HepG2 (cell line): ENCODE results near the gene RNF4.

Source experiments
- GATAD2A ChIP-seq: IDR thresholded peaks from 2 replicates; pipeline ENCODE4 v1.6.1; 2016
- HMGXB3 ChIP-seq: sonication (generic); formaldehyde crosslinking; IDR thresholded peaks from 2 replicates; pipeline ENCODE4 v1.4.0; 2020; ENCODE audit warnings: missing genetic modification reagents, borderline replicate concordance
- ZNF570 ChIP-seq: sonication (generic); formaldehyde crosslinking; IDR thresholded peaks from 2 replicates; pipeline ENCODE4 v1.4.0; 2020; ENCODE audit warnings: mild to moderate bottlenecking, missing genetic modification reagents, borderline replicate concordance

GRCh38 chr4:2462218-2462991 lies 6.5 kb upstream of the RNF4 start:
- no peak for TF ChIP-seq GATAD2A (CRISPR knock-in tag)
- no peak for TF ChIP-seq ZNF570 (CRISPR knock-in tag)
- TF ChIP-seq HMGXB3 (CRISPR knock-in tag): no peak
